Endodermal cell (in vitro differentiated cells): ENCODE results near the gene TRAF3IP3. TPM values are rescaled to one million over a fixed set of nuclear protein-coding genes. Genes with fewer than 3 reads are reported as not detected.

Experiments used
- DNase-seq: peaks from one replicate; pipeline ENCODE4 v3.0.0-alpha.2; 2017
- H3K27ac ChIP-seq: 2 replicates; pipeline ENCODE4 v1.5.1; 2013; ENCODE audit warnings: mild to moderate bottlenecking, low read depth, low read length, moderate library complexity
- H3K27me3 ChIP-seq: 2 replicates; pipeline ENCODE4 v1.6.1; 2013; ENCODE audit warnings: mild to moderate bottlenecking, low read length, moderate library complexity; ENCODE audit not compliant: insufficient read depth, control insufficient read depth, poor library complexity, severe bottlenecking
- H3K36me3 ChIP-seq: 2 replicates; pipeline ENCODE4 v1.7.0; 2013; ENCODE audit warnings: mild to moderate bottlenecking, low read length, moderate library complexity; ENCODE audit not compliant: control insufficient read depth, insufficient read depth
- H3K4me1 ChIP-seq: one replicate; pipeline ENCODE4 v1.7.0; 2013; ENCODE audit warnings: low read length; ENCODE audit not compliant: control insufficient read depth, insufficient read depth
- H3K4me3 ChIP-seq: 2 replicates; pipeline ENCODE4 v1.5.1; 2013; ENCODE audit warnings: mild to moderate bottlenecking, low read length, moderate library complexity
- H3K9ac ChIP-seq: 2 replicates; pipeline ENCODE4 v1.6.1; 2013; ENCODE audit warnings: mild to moderate bottlenecking, low read length, moderate library complexity; ENCODE audit not compliant: poor library complexity, severe bottlenecking; ENCODE audit errors: extremely low read depth
- H3K9me3 ChIP-seq: 2 replicates; pipeline ENCODE4 v1.6.1; 2013; ENCODE audit warnings: mild to moderate bottlenecking, low read length, moderate library complexity; ENCODE audit not compliant: control insufficient read depth
- H3K27ac Mint-ChIP-seq: 2 replicates; pipeline ENCODE4 v1.8.0; 2020; ENCODE audit warnings: mixed read lengths
- H3K27me3 Mint-ChIP-seq: 2 replicates; pipeline ENCODE4 v1.8.0; 2021; ENCODE audit warnings: mild to moderate bottlenecking, mixed read lengths; ENCODE audit not compliant: insufficient read depth
- H3K36me3 Mint-ChIP-seq: 2 replicates; pipeline ENCODE4 v1.8.0; 2020; ENCODE audit warnings: low read depth, mixed read lengths
- H3K4me1 Mint-ChIP-seq: 2 replicates; pipeline ENCODE4 v1.8.0; 2020; ENCODE audit warnings: mixed read lengths
- H3K4me3 Mint-ChIP-seq: 2 replicates; pipeline ENCODE4 v1.8.0; 2020; ENCODE audit warnings: mild to moderate bottlenecking, moderate library complexity, mixed read lengths
- H3K9me3 Mint-ChIP-seq: 2 replicates; pipeline ENCODE4 v1.8.0; 2020; ENCODE audit warnings: mild to moderate bottlenecking, mixed read lengths
- WGBS, 2 experiments: methylation state at CpG; one replicate each; pipeline versions ENCODE4 v1.1.5 to v1.1.7; 2013; ENCODE audit warnings: missing lambda C conversion rate in 2 of 2, mixed read lengths in 1 of 2; ENCODE audit not compliant: insufficient coverage in 1 of 2, insufficient read length in 1 of 2; 5-methylcytosine and 5-hydroxymethylcytosine counted together
- total RNA-seq, 2 donors: library from RNA; stranded (reverse); fragmentation: NEBNext Ultra II Directional in 1 of 2; extraction: Animal tissue kit (Norgen Biotek cat#: 25700) in 1 of 2; gene quantifications; 2 replicates in 1 of 2; 3 replicates in 1 of 2; pipeline ENCODE4 v1.2.1, GENCODE V29; 2021
- TF ChIP-seq, protein P1 (sequence below): fragments of 200-600 bp; sonication (generic); conservative IDR thresholded peaks from 2 replicates; pipeline ENCODE4 v1.5.0; 2021; ENCODE audit warnings: antibody characterized with exemption, mild to moderate bottlenecking

TRAF3IP3 gene
- total RNA-seq, 2 donors from 2014 or later: not detected

DNA sequence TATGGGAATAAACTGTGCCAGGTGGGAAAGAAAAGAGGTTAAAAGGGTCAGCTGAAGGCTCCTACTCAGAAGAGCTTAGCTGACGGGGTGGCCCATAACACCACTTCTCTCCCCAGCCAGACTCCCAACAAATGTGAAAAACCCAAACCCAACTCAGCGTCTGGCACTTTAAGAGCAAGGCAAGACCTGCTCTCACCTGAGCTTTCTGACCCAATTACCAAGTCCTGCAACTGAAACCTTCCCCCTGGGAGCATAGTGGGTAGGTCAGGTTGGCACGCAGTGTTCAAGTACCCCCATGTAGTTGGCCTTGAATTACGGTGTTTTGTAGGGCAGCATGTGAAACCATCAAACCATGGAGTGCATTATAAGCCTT is 46.9 kb downstream of the TRAF3IP3 start:
- Mint-ChIP-seq H3K9me3 (no peaks in the 10 kb centered on the region), H3K4me3 (no peak overlapping the region), H3K27me3 (peaks cover 2% of the 10 kb centered on the region), H3K4me1 (peaks cover 29% of the 10 kb centered on the region), H3K27ac (no peak overlapping the region), H3K36me3 (peaks cover 6% of the 10 kb centered on the region)
- Histone ChIP-seq H3K4me1 (peaks cover 4% of the 10 kb centered on the region), H3K4me3 (no peak overlapping the region), H3K9me3 (no peaks in the 10 kb centered on the region), H3K36me3 (no peaks in the 10 kb centered on the region), H3K9ac (no peak overlapping the region), H3K27me3 (peaks cover 43% of the 10 kb centered on the region), H3K27ac (no peak overlapping the region)
- 86 to 93% methylated on average over 3 to 4 of the region's 4 CpGs for WGBS, 2 experiments
- TF ChIP-seq, protein P1, sequence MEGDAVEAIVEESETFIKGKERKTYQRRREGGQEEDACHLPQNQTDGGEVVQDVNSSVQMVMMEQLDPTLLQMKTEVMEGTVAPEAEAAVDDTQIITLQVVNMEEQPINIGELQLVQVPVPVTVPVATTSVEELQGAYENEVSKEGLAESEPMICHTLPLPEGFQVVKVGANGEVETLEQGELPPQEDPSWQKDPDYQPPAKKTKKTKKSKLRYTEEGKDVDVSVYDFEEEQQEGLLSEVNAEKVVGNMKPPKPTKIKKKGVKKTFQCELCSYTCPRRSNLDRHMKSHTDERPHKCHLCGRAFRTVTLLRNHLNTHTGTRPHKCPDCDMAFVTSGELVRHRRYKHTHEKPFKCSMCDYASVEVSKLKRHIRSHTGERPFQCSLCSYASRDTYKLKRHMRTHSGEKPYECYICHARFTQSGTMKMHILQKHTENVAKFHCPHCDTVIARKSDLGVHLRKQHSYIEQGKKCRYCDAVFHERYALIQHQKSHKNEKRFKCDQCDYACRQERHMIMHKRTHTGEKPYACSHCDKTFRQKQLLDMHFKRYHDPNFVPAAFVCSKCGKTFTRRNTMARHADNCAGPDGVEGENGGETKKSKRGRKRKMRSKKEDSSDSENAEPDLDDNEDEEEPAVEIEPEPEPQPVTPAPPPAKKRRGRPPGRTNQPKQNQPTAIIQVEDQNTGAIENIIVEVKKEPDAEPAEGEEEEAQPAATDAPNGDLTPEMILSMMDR: no peak
- DNase-seq: no peak

DNA sequence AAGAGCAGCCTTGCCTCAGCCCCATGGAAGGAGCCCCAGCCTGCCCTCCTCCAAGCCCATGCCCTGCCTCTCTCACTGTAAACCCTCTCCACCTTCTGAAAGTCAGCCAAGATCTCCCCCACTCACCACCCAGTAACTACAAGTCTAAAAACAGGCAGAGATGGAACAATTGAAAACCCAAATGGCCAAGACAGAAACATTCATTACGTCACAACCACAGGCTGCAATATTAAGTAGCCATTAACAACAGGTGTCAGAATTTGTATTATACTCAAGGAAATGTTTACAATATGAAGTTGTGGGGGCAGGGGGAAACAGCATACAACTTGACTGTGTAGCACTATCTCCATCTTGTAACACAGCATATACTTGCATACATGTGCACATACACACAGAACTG is 47.7 kb downstream of the TRAF3IP3 start:
- Histone ChIP-seq H3K36me3 (no peaks in the 10 kb centered on the region), H3K4me1 (peaks cover 4% of the 10 kb centered on the region), H3K27ac (no peak overlapping the region), H3K4me3 (no peak overlapping the region), H3K27me3 (peaks cover 43% of the 10 kb centered on the region), H3K9ac (no peak overlapping the region), H3K9me3 (no peaks in the 10 kb centered on the region)
- Mint-ChIP-seq H3K27me3 (peaks cover 2% of the 10 kb centered on the region), H3K27ac (no peak overlapping the region), H3K4me1 (peaks cover 24% of the 10 kb centered on the region), H3K4me3 (no peak overlapping the region), H3K9me3 (no peaks in the 10 kb centered on the region), H3K36me3 (peaks cover 6% of the 10 kb centered on the region)
- 87% methylated on average over 1 of the region's 1 CpG; no CpG with 5 or more reads in 1 of the 2 experiments for WGBS, 2 experiments
- DNase-seq: no peak
- TF ChIP-seq, protein P1: no peak

DNA sequence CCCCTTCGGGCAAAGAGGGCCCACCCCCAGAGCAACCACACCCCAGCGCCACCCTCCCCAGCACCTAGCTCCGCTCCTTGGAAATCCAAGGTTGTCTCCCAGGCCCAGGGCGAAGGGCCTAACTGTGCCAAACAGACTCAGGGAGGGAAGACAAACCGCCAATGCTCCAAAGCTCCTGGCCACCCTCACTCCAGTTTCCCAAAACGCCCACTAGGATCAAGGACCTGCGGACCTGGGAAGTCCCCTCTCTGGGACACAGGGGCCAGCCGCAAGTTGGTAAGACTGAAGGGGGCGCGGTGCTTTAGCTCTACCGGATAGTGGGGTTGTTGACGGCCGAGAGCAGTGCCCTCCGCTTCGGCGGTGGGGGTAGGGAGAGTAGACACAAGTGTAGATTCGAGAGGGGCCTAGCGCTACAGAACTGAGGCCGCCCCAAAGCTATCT is 49.5 kb downstream of the TRAF3IP3 start:
- H3K36me3 ChIP-seq: no peaks in the 10 kb centered on the region
- TF ChIP-seq, protein P1: peak; percentile 58
- peak overlapping the region; percentile 46 for H3K9ac ChIP-seq
- H3K9me3 ChIP-seq: no peaks in the 10 kb centered on the region
- 68 to 93% methylated on average over 4 to 19 of the region's 19 CpGs for WGBS, 2 experiments
- H3K4me1 ChIP-seq: peaks cover 4% of the 10 kb centered on the region
- no peak overlapping the region for H3K27ac ChIP-seq
- Mint-ChIP-seq H3K4me3 (peak overlapping the region; percentile 94), H3K27ac (peak overlapping the region; percentile 99), H3K36me3 (no peaks in the 10 kb centered on the region), H3K9me3 (no peaks in the 10 kb centered on the region), H3K4me1 (peaks cover 24% of the 10 kb centered on the region), H3K27me3 (peaks cover 2% of the 10 kb centered on the region)
- peaks cover 43% of the 10 kb centered on the region for H3K27me3 ChIP-seq
- DNase-seq: peak; percentile 88
- peak overlapping the region; percentile 79 for H3K4me3 ChIP-seq
